Measurements from ENCODE around the gene UPF1.
"Not testable (repeated sequence)": the region's sequence is repeated elsewhere in the genome, so short reads cannot be mapped to it uniquely, and the experiment has no call there.

DNA sequence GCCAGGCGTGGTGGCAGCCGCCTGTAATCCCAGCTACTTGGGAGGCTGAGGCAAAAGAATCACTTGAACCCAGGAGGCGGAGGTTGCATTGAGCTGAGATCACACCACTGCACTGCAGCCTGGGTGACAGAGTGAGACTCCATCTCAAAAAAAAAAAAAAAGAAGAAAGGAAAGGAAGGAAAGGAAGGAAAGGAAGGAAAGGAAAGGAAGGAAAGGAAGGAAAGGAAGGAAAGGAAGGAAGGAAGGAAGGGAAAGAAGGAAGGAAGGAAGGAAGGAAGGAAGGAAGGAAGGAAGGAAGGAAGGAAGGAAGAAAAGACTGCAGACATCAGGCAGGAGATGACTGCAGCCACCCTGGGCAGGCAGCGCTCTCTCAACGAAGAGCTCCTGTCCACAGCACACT is 70.8 kb downstream of the UPF1 start:
- TF ChIP-seq, protein P1, sequence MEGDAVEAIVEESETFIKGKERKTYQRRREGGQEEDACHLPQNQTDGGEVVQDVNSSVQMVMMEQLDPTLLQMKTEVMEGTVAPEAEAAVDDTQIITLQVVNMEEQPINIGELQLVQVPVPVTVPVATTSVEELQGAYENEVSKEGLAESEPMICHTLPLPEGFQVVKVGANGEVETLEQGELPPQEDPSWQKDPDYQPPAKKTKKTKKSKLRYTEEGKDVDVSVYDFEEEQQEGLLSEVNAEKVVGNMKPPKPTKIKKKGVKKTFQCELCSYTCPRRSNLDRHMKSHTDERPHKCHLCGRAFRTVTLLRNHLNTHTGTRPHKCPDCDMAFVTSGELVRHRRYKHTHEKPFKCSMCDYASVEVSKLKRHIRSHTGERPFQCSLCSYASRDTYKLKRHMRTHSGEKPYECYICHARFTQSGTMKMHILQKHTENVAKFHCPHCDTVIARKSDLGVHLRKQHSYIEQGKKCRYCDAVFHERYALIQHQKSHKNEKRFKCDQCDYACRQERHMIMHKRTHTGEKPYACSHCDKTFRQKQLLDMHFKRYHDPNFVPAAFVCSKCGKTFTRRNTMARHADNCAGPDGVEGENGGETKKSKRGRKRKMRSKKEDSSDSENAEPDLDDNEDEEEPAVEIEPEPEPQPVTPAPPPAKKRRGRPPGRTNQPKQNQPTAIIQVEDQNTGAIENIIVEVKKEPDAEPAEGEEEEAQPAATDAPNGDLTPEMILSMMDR (IDR thresholded peaks at IDR 0.05) = not testable (repeated sequence)
- not testable (repeated sequence) for TF ChIP-seq POLR2A (IDR thresholded peaks at IDR 0.05)

Data from adrenal gland (tissue), 5 donors.